CMK (cell line): Measurements from ENCODE around the gene TMEM130.

ENCODE experiments used
- DNase-seq: peaks from one replicate; pipeline ENCODE4 v3.0.0-alpha.2; 2010; ENCODE audit warnings: low read depth

TMEM130 gene

GRCh38 chr7:98807068-98808048 lies 62.5 kb downstream of the TMEM130 start:
- no peak for DNase-seq

- no peak for DNase-seq
These were observed 63.6 kb downstream of the TMEM130 start for GRCh38 chr7:98805956-98806838.

GRCh38 chr7:98802781-98803110 lies 67.1 kb downstream of the TMEM130 start:
- DNase-seq, result no peak

- no peak for DNase-seq
These were observed 67.6 kb downstream of the TMEM130 start for GRCh38 chr7:98802088-98802780.

- no peak for DNase-seq
These were observed 68.8 kb downstream of the TMEM130 start for GRCh38 chr7:98800996-98801395.

GRCh38 chr7:98797150-98797549 lies 72.7 kb downstream of the TMEM130 start:
- DNase-seq, result no peak
